HG02623 (cell line): ENCODE data around the gene INTS7.
"Not testable (repeated sequence)": the region's sequence is repeated elsewhere in the genome, so short reads cannot be mapped to it uniquely, and the experiment has no call there.

Experiments used
- ATAC-seq: cut with Tn5 transposase; IDR thresholded peaks from one replicate; pipeline ENCODE4 v1.9.1; 2021; ENCODE audit warnings: moderate library complexity; ENCODE audit not compliant: unreplicated experiment

The INTS7 gene

DNA sequence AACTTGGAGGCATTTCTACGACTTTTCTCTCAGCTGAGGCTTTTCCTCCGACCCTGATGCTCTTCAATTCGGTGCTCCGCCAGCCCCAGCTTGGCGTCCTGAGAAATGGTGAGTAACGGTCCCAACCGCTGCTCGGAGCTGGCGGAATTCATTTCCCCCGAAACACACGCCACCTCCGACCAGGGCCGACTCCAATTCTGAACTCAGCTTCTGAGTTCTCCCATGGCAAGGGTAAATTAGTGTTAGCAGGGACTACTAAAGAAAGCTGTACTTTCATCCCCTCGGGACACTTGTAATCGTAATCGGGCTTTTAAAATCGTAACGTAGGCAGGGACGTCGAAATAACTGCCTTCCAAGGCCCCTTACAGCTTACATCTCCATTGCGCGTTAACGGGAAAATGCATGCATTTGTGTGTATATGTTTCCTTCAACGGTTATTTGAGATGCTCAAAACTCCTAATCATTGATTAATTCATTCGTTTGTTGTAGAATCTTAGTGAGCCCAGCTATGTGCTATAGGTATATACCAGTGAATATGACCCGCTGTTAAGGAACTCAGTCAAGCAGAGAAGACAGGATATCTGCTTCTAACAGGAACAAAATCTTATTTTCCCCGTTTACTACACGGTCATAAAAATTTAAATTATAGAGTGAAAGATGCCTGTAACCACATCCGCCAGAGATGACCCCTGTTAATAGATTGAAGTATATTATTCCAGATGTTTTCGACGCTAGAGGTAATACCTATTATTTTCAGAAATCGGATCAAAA is 663 bp upstream of the INTS7 start:
- peak; percentile 6 for ATAC-seq

DNA sequence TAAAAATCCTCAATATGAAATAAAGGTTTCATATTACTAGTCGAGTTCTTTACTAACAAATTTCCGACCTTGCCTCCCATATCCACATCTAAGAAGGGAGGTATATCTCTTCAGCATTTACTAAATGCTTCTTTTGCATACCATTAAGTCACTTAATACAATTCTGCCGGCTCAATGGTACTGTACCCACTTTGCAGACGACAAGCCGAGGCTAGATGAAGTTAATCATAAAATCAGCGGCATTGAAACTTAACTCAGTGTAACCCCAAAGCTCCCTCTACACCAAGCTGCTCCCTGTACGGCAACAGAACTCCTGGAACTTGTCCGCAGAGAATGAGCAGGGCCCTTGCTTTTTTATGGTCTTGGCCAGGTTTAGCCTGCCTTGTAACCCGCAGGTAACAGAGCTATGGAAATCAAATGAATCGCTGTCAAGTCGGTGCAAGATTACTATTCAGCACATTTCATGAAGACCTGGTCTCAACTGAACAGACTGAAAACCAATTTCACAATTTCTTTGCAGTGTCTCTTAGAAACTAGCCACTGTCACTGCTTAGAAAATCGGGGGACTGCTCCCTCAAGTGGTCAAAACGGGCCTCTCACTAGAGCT is 738 bp downstream of the INTS7 start:
- peak; percentile 1 for ATAC-seq

DNA sequence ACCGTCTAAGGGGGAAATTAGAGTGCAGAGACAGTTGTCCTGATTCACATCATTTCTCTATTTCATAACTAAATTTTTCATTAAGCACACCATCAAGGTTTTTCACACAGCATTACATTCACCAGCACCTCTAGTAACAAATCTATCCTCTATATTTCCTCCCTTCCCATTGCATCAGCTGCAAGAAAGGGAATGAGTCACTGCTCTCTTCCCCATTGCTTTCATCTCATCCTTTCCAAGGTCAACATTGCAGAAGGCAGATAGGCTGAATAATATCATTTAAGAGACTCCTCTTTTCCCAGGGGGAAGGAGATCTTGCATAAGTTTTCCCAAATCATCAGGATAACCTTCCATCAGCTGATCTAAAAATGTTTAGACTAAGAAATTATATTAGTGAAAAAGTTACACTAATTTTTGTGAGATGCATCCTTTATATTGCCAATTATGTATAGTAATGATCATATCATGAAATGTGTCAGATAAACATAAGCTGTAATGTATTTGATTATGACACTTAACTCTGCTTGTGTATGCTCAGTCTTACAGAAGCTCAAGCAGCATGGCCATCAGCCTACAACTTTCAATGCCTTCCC is 4.3 kb downstream of the INTS7 start:
- ATAC-seq: no peak

DNA sequence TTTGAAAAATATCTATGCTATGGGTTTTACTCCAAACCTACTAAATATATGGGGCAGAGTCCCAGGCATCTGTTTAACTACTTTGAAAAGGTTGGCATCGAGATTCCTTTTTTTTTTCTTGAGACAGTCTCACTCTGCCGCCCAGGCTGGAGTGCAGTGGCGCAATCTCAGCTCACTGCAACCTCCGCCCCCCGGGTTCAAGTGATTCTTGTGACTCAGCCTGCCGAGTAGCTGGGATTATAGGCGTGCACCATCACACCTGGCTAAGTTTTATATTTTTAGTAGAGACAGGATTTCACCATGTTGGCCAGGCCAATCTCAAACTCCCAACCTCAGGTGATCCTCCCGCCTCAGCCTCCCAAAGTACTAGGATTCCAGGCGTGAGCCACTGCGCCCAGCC is 7.6 kb downstream of the INTS7 start:
- ATAC-seq: not testable (repeated sequence)

DNA sequence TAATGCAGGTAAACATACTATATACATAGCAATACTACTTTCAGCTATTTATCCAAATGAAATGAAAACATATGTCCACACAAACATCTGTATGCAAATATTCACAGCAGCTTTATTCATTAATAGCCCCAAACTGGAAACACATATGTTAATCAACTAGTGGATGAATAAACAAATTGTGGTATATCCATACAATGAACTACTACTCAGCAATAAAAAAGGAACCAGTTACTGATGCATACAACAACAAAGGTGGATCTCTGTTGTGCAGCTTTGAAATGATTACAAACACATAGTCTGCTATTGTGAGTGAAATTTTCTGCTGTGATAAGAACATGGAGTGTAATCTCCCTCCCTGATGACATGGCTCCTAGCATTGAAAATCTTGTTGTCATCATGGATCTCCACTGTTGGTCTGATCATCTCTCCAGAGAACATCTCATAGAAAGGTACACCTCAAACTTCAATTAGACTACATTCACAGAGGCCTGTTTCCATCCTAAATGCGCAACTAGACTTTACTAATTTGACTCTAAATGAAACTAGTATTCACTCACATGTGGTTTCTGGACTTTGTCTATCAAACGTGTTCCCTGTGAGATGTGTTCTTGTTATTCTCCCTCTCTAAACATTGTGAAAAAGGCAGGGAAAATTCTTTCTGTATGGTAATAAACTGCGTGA is 10.7 kb downstream of the INTS7 start:
- no peak for ATAC-seq

DNA sequence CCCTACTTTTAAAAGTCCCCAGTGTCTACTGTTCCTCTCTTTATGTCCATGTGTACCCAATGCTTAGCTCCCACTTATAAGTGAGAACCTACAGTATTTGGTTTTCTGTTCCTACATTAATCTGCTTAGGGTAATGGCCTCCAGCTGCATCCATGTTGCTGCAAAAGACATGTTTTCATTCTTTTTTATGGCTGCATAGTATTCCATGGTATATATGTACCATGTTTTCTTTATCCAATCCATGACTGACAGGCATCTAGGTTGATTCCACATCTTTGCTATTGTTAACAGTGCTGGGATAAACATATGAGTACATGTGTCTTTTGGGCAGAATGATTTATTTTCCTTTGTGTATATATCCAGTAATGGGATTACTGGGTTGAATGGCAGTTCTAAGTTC is 12.4 kb downstream of the INTS7 start:
- ATAC-seq: not testable (repeated sequence)

DNA sequence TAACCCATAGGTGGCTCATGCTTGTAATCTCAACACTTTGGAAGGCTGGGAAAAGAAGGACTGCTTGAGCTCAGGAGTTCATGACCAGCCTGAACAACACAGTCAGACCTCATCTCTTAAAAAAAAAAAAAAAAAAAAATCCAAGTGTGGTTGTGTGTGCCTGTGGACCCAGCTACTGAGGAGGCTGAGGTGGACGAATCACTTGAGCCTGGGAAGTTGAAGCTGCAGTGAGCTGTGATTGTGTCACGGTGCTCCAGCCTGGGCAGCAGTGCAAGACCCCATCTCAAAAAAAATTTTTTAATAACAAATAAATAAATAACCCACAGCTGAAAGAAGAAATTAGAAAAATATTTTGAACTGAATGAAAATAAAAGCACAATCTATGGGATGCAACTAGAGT is 13.8 kb downstream of the INTS7 start:
- ATAC-seq: no peak

DNA sequence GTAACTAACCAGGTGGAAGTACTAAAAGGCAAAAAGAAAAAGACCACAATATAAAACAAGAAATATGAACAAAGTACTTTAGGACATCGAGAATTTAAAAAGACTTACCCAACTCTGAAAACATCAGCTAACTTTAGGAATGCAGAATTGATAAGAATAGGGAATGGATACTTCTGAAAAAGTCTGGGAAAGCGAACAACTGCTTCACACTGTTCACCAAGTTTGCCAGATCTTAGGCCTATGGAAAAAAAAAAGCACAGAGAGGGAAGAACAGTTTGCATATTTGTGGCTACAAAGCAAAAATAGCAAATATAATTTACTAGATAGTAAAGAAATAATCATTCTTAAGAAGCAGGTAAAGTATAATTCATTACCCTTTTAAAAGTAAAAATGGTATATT is 14.4 kb downstream of the INTS7 start:
- no peak for ATAC-seq

DNA sequence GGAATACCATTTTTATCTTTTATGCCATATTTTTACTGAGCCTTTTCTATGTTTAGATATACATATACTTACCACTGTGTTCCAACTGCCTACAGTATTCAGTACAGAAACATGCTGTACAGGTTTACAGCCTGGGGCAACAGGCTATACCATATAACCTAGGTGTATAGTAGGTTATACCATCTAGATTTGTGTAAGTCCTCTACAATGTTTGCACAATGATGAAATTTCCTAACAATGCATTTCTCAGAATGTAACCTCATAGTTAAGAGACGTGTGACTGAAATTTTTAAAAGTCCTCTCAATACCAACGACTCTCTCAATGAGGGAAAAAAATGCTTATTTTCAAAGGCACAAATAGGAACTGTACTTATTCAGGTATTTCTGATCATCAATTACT is 21.7 kb downstream of the INTS7 start:
- no peak for ATAC-seq

DNA sequence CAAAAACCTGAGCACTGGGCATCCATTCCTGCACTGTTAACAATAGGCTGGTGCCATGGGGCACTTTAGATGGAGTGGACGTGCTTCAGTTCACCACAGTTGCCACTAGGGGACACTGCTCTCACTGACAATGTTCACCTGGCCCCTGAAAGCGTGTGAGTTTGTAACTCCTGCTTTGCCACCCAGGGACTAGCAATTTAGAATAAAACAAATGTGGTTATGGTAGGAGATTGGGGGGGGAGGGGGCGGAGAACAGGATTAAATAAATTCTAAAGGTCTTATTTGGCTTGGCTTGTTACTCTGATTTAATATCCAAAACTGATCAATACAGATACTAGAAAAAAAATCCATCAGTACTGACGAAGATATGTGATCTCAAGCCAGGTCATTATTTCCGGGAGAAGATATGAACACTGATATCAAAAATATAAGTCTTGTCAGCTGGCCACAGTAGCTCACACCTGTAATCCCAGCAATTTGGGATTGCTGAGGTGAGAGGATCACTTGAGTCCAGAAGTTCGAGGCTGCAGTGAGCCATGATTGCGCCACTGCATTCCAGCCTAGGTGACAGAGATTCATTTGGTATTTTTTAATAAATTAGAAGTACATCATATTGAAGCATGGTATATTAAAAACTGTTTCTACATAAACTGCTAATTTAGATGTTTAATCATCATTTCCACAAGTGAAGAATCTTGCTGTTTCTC is 23.2 kb downstream of the INTS7 start:
- ATAC-seq: no peak

DNA sequence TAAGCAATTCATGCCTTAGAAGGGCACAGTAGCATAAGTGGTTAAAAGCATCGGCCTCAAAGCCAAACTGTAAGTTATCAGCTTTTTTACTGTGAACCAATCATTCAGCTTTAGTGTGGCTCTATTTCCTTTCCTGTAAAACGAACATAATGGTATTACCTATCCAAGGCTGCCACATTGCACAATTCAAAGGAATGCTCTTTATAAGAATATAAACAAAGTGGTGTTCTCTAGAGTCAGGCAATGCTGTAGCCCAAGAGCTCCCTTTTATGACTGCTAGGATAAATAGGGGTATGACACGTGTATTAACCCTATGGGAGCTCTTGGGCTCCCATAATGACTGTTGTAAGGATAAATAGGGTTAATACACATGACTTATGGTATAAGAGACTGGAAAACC is 25.4 kb downstream of the INTS7 start:
- no peak for ATAC-seq

DNA sequence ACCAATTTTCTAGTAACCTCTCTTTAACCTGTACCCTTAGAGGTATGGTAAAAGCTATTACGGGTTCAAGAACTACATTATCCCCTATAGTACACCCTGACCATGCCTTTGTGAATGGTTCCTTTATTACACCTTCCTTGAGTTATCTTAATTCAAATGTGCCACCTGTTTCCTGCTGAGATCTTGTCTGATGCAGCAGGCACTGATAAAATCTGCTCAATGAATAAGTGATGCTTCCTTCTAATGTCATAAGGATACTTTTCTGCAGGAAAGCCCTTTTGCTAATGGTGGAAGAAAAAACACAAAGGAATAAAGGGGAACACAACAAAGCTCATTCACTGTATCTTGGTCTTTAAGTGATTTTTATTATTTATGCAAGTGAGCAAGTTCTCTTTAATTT is 25.8 kb downstream of the INTS7 start:
- ATAC-seq: no peak

DNA sequence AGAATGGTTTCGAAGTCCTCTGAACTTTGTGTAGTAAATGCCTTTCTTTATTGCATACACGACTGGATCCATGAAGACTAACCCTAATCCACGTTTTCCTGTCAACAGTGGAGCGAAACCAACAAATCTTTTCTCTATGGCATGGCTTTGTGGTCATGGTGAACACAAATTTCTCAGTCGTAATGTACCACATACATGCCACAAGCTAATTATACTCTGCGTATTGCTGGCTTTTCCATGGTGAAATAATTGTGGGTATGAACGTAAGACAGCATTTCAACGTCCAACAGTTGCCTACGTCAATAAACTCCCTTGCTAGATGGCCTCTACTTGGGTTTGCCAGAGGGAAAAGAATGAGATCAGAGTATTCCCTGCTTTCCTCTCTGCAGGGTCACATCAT is 27.5 kb downstream of the INTS7 start:
- no peak for ATAC-seq

DNA sequence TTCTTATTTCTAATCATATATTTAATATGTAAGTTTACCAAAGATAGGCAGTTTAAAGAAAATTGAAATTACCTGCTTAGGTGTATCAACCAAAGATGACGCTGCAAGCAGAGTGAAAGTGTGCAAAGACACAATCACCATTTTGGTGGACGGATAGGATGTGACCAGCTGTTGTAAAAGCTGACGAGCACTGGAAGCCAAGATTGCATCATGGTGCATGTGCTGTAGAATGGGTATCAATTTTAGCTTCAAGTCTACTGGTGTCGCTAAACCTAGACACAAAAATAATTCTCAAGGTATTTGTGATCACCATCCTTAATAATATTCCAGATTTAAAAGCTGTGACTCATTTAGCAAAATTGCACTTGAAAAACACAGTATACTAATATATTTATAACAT is 28.2 kb downstream of the INTS7 start:
- no peak for ATAC-seq

DNA sequence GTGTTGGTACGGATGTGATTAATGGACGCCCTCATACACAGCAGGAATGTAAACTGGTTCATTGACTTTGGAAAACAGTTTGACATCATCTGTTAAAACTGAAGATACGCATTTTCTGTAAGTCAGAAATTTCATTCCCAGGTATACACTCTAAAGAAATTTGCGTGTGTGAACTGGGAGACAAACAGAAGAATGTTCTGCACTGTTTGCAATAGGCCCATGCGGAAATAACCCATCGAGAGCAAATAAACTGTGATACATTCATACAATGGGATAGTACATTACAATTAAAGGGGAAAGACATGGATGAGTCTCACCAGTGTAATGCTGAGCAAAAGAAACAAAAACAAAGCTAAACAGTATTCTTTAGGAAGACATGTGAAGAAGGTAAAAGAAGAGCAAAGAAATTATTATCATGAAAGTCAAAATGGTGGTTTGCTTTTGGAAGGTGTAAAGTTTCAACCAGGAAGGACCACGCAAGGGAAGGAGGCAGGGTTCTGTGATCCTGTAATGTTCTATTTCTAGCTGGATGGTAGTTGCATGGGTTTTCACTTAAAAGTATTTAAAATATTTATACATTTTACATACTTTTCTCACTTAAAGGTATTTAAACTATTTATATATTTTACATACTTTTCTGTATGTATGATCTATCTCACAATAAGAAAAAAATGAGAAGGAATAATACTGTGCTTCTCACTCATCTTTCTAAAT is 30.3 kb downstream of the INTS7 start:
- ATAC-seq: no peak

DNA sequence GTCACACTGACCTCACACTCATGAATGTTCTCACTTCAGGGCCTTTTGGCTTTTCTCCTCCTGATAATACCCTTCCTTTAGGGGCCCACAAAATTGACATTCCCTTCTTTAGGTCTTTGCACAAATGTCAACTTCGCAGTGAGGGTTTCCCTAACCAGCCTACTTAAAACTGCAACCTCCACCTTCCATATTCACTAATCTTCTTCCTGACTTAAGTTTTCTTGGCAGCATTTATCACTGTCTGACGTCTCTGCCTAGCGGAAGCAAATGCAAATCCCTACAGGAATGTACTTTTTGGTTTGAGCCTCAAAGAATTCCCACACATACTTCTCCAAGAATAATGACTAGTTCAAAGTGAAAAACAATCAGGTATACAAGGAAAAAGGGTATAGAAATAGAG is 32.8 kb downstream of the INTS7 start:
- ATAC-seq: no peak

DNA sequence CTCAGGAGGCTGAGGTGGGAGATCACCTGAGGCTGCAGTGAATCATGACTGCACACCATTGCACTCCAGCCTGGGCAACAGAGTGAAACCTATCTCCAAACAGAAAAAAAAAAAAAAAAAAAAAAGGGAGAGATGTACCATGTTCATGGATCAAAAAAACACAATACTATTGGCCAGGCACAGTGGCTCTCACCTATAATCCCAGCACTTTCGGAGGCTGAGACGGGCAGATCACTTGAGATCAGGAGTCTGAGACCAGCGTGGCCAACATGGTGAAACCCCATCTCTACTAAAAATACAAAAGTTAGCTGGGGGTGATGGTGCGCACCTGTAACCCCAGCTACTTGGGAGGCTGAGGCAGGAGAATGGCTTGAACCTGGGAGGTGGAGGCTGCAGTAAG is 37.9 kb downstream of the INTS7 start:
- not testable (repeated sequence) for ATAC-seq

DNA sequence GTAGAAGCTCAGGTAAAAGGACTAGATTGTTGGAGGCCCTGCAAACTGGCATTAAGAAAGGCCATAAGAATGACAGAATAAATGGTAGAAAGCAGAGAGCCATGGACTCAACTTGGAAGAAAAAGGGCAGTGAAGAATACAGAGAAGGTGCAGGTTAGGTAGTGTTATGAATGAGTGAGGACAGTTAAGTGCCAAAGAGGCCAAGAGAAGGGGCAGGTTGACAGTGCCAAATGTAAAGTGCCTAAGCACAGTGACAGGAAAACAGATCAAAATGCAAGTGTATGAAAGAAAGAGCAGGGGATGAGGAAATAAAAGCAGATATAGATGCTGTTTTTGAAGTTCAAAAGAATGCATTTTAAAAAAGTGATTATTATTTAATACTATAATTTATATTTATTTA is 43.7 kb downstream of the INTS7 start:
- ATAC-seq: no peak

DNA sequence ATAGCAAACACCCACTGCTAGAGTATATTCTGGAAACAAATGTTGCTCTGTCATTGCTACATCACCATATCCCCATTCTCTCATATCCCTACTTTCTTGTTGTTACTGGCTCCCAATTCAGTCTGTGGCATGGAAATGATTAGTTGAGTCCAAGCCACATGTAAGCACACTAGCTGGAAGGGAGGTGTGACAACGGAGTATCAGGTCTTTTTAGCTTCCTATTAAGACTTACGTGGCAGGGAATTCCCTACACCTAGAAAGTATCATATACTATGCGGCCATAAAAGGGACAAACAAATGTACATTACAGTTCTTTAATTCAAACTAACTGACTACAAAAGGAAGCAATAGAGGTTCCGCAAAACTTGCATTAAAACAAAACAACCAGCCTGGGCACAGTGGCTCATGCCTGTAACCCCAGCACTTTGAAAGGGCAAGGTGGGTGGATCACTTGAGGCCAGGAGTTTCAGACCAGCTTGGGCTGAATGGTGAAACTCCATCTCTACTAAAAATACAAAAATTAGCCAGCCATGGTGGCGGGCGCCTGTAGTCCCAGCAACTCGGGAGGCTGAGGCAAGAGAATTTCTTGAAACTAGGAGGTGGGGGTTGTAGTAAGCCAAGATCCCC is 48.6 kb downstream of the INTS7 start:
- no peak for ATAC-seq

DNA sequence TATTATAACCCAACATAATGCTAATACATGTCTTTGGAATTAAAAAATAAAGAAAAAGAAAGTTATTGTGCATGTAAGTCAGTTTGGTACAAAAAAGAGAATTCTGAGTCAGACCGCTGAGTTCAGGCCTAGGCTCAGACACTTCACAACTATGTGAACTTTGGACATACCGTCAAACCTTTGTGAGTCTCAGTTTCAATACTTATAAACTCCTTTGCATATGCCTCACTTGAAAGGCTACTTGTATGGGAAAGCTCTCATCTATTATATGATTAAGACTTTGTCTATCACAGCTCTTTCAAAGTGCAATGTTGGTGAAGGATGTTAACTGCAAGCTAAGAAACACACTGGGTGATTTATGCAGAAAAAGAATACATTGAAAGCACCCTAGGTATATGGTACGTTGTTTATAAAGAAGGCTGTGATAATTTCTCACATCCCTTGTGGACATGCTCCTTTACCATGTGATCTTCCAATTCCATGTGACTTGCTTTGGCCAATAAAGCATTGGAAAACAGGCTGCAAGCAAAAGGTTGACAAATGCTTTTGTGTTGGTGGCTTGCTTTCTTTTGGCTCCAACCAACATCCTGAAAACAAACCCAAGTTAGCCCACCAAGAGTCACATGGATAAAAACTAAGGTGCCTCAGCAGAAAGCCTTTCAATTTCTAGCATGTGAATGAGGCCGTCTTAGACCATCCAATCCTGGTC is 49.6 kb downstream of the INTS7 start:
- ATAC-seq: no peak
